IPS-NIHi7 (cell line): ENCODE results near the gene ORM1.

Experiments
- DNase-seq: peaks from one replicate; pipeline ENCODE4 v3.0.0; 2012; ENCODE audit warnings: mixed read lengths; ENCODE audit errors: extremely low spot score

The ORM1 gene

DNA sequence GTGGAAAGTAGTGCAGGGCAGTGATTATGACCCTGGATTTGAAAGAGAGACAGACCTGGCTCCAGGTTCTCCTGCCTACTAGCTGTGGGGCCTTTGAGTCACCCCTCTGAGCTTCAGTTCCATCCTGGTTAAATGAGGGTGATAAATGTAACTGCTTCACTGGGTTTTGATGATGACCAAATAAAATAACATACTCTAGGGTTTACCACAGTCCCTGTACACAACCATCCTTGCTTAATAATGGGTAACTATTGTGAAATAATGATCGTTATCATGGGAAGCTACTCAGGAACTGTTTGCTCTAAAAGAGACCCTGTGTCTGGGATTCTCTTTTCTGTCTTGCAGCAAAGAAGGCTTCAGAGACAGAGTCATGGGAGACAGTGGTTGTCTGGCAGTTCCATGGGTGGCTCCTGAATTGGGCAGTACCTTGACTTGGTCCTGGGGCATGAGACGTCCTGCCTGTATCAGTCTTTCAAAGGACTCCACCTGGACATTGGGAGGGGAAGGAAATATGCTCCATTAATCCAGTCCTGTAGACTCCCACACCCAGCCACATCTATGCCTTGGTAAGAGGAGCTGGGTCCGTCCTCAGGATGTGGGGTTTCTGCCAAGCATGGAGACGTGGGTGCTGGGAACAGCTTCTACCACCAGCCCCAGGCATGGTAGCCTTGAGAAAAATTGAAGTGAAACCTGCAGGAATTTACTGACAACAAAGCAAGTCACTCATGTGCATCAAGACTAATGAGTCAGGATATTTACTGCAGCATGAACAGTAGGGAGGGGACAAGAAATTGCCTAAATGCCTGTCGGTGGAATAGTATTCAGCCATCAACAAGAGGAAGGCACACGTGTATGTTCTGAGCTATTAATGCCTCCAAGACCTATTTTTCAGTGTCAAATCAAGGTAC, 41.5 kb downstream of the ORM1 start:
- DNase-seq, result no peak

- no peak for DNase-seq
Observed at GRCh38 chr9:114365194-114365593, 42.3 kb downstream of the ORM1 start.

GRCh38 chr9:114366334-114367128, 43.6 kb downstream of the ORM1 start:
- DNase-seq, result no peak

GRCh38 chr9:114367366-114367765, 44.5 kb downstream of the ORM1 start:
- no peak for DNase-seq

DNA sequence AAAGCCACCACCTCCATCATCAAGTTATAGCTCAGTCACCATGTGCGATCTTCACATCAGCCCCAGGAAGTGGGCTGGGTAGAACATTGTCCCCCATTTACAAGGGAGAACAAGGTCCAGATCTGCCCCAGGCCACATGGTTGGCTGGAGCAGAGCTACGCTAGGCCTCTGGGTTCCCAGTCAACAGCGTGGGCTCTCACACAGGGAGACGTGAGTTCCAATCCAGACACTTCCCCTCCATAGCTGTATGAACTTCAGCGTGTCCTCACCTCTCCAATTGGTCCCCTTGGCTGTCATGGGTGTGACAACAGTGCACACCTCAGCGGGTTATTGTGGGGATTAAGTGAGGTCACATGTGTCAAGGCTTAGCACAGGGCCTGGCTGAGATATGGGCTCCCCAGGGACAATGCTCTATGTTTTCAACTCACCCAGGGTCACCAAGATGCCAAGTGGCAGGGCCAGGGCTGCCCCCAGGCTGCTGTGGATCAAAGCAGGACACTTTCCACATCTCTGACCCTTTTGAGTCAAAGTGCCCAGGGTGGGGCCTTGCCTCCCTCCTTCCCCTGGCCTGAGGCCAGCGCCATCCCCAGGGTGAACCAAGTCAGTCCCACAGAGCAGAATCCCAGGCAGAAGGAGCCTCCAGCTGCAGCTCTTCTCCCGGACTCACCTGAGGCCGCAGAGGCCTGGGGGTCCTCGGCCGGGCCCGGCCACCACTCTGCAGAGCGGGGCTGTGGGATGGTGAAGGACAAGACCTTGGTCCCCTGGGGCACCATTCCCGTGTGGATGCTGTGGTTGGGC, 45.1 kb downstream of the ORM1 start:
- no peak for DNase-seq

DNA sequence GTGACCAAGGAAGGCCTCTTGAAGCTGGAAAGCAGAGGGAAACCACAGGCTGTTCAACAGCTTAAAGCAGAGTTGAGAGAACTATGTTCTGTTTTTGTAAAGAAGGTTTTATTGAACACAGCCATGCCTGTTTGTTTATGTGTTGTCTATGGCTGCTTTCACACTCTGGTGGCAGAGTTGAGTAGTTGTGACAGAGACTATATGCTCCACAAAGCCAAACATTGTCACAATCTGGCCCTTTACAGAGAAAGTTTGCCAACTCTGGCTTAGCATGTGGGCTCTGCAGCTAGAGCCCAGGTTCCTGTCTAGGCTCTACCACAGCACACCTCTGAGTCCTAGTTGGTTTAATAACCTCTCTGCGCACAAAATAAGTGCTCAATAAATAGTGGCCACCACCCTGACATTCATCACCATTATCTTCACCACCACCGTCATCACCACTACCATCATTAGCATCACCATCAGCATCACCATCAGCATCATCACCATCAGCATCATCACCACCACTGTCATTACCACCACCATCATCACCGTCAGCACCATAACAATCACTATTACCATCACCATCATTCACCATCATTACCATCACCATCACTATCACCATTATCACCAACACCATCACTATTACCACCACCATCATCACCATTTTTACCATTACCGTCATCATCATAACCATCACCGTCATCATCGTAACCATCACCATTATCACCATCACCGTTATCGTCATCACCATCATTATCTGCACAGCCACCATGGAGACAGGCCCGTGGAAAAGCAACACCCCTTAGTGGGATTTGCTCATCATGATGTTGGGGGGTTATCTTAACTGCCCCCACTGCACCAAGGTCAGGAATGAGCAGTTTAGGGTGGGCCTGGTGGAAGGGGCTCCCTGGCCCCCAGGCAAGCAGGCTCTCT, 46.6 kb downstream of the ORM1 start:
- no peak for DNase-seq

- DNase-seq, result peak; percentile 69
Observed at GRCh38 chr9:114370251-114370967, 47.5 kb downstream of the ORM1 start.

DNA sequence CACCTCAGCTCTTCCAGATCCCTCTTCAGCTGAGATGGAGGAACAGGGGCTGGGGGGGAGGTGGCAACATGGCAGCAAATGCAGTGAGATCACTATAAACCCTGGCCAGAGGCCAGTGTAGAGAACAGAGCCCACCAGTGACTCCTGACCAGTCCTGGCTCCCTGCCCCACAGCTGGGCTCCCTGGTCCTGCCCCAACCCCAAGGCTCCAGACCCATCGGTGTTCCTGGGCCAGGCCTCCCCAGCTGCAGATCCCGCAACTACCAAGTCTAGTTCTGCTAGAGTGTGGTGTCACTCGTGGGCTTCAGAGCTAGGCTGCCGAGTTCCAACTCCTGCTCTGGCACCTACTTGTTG, 48.0 kb downstream of the ORM1 start:
- no peak for DNase-seq

- DNase-seq, result no peak
Observed at GRCh38 chr9:114371343-114371944, 48.5 kb downstream of the ORM1 start.

- DNase-seq, result no peak
Observed at GRCh38 chr9:114371973-114372917, 49.3 kb downstream of the ORM1 start.

DNA sequence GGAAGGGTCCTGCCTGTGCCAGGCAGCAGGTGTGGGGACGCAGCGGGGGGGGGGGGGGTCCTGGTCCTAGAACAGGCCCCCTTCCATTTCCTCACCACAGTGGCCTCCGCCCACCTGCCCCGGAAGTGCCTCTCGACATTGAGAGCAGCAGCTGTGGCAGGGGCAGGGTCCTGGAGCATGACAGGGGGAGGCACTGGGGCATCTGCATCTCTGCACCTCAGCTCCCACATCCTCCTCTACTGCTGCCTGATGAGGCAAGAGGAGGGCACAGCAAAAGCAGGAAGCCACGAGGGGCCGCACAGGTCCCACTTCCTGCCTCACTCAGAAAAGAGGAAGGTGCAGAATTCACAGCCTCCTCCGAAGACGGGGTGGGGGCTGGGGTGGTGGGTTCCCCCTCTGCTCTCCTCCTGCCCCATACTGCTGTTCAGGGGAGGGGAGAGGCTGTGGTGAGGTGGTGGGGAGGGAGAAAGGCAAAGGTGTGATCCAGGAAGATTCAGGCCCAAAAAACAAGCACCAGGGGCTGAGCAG, 50.1 kb downstream of the ORM1 start:
- DNase-seq, result no peak

GRCh38 chr9:114373960-114374730, 51.2 kb downstream of the ORM1 start:
- DNase-seq, result no peak

- DNase-seq, result no peak
Observed at GRCh38 chr9:114374936-114375335, 52.0 kb downstream of the ORM1 start.

DNA sequence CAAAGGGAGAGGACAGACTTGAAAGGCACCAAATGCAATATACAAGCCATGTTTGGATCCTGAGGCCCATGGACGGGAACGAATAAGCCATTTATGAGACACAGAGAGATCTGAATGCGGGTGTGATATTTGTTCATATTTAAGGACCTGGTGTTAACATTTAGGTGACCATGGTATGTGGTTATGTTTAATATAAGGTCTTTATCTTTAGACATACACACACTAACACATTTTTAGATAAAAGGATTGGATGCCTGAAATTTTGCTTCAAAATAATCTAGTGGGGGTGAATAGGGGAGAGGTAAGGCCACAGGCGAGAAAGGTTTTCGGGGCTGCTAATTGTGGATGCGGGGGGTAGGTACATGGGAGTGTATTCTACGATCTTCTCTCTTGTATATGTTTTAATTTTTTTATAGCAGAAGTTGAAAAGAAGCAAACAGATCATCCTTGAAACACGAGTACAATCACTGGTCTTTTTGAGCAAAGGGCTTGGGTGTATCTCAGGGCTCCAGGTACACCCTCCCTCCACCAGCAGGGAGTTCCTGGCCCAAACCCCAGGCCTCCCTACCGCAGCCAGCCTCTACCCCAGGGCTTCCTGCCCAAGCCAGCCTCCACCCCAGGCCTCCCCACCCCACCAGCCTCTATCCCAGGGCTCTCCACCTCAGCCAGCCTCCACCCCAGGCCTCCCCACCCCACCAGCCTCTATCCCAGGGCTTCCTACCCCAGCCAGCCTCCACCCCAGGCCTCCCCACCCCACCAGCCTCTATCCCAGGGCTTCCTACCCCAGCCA, 52.7 kb downstream of the ORM1 start:
- no peak for DNase-seq
